C1 segment of cervical spinal cord (tissue), 14 donors: ENCODE measurements around the gene HGD.
"Not testable (repeated sequence)": the region's sequence is repeated elsewhere in the genome, so short reads cannot be mapped to it uniquely, and the experiment has no call there.

Experiments used
- DNase-seq, 14 donors: peaks; one replicate each; lab custom pipeline; 2025; lab: John Stamatoyannopoulos, UW

The HGD gene

GRCh38 chr3:120678984-120679383 is 3.1 kb downstream of the HGD start:
- peak in 1 of 14 donors; percentile 87 for DNase-seq

- peak in 12 of 14 donors; percentile 15 to 73 (median 50) for DNase-seq
These were observed 3.6 kb downstream of the HGD start for GRCh38 chr3:120678331-120678947.

GRCh38 chr3:120677193-120677592 is 4.8 kb downstream of the HGD start:
- not testable (repeated sequence) for DNase-seq

DNA sequence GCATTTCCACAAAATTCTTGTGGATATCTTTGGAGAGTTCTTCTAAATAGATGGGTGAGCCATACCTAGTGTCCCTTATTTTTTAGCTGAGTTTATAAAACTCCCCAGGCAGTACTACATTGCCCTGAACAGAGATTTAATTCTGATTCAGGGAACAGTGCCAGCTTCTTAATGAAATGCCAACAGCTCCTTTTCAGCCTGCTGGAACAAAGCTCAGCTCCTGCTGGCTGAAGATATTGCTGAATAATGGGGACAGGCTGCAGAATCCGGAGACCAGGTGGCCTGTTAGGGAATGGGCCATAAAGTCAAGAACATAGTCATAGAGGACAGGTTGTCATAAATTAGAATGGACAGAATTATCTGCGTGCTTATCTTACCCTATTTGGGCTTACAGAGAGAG is 8.9 kb downstream of the HGD start:
- DNase-seq = peak in 5 of 14 donors; percentile 8 to 99 (median 28)

DNA sequence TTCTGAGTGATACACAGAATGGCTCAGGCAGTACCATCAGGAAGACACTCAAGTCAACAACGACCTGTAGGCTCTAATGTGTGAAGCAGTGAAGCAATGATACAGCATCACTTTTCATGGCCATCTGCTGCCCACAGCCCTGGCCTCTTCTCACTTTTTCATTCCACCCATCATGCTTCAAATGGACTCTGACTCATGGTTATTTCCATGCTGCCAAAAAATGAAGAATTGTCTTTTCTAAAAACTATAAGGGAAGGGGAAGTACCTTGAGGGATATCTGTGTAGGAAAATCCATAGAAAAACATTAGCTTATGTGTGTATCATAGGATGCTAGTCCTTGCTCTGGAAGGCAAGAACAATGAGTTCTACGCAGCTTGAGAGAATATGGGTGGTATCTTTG is 11.5 kb downstream of the HGD start:
- DNase-seq = no peak

DNA sequence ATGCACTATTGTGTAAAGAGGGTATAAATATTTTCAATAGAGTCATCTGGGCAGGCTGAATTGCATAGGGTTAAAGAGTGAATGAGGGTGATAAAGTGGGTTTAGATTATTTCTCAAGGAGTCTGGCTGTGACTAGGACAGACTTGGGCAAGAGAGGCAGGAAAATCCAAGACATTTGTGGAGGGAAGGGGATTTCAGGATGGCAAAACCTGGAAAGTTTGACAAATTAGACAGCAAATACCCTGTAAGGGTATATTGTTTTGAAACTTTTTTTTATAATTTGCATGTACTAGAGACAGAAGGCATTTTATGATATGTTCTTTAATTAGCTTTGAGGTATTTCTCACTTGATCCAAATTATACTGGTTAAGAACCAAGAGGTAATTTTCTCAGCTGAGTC is 17.1 kb downstream of the HGD start:
- no peak for DNase-seq

- DNase-seq = no peak
These were observed 20.1 kb downstream of the HGD start for GRCh38 chr3:120661945-120662344.

DNA sequence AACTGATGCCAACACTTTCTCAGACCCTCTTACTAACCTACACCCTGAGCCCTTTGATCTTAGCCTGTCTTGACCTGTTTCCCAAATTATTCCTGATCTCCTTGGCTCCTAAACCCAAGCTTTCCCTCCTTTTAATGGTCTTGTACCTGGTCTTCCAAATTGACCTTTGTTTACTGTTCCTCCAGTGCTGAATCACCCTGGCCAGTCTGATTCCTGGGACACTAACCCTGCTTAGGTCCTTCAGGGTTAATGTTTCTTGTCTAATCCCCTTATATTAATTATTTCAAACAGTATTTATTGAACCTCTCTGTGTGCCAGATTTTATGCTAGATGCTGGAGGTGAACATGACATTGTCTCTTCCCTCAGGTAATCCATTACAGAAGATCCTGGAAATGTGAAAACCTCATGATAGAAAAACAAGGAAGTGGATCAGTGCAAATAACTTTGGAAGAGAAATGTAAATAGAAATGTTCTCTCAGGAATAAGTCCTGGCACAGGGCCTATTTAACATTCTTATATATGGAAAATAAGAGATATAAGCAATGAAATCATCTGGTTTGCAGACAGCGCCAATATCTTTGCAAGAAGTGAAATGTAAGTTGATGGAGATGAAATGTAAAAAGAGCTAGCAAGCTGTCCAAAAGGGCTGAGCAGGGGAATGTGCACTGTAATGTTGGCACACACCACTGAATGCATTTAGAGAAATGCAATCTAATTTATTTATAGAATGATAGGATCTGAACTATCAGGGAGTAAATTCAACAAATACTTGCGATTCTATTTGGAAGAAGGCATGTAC is 20.7 kb downstream of the HGD start:
- DNase-seq = no peak

- no peak for DNase-seq
These were observed 22.2 kb downstream of the HGD start for GRCh38 chr3:120659834-120660233.

- DNase-seq = no peak
These were observed 22.8 kb downstream of the HGD start for GRCh38 chr3:120659285-120659684.

DNA sequence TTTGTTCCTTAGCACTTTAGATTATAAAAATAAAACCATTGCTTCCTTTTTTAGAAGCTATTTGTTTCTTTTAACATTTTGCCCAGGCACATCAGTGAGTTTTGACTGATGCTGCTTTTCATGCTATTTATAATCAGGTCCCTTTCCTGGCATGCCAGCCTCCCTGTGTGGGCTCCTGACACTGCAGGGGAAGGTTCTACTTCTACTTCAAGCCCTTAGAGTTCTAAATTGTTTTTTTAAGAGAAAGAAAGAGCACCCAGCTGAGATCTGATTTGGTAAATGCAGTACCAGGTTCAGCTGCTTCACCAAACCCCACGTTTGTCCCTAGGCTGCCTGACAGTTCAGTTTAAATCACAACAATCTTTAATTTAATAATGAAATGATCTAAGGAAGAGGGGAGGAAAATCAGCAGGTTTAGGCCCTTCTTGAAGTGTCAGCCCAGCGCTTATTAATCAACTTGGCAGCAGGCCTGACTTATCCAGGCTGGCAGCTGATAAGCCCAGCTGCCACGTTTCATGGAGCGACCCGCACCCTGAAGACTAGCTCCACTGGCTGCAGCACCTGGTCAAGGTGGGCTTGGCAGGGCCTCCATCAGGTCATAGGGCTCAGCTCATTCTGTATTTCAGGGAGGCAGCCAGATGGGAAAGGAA is 29.0 kb downstream of the HGD start:
- peak in 1 of 14 donors; percentile 55 for DNase-seq

GRCh38 chr3:120652281-120652680 is 29.8 kb downstream of the HGD start:
- peak in 1 of 14 donors; percentile 77 for DNase-seq

DNA sequence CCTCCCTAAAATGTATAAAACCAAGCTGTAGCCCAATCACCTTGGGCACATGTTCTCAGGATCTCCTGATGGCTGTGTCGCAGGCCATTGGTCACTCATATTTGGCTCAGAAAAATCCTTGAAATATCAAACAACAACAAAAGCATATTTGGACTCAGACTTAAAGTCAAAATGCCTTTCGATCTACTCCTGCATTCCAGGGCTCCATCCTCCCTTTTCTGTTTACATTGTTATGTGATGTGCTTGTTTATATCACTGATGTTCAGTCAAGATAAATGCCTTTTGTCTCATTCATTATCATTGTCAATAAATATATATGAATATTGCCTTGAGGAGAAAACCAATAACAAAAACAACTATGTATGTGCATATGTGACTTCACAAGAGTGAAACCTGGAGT is 31.7 kb downstream of the HGD start:
- DNase-seq = no peak

- DNase-seq = no peak
These were observed 32.2 kb downstream of the HGD start for GRCh38 chr3:120649830-120650233.

- DNase-seq = no peak
These were observed 33.7 kb downstream of the HGD start for GRCh38 chr3:120648290-120648689.

- no peak for DNase-seq
These were observed 35.1 kb downstream of the HGD start for GRCh38 chr3:120646771-120647432.

GRCh38 chr3:120645083-120645845 is 36.8 kb downstream of the HGD start:
- peak in 2 of 14 donors; percentile 7 to 89 for DNase-seq

- no peak for DNase-seq
These were observed 39.6 kb downstream of the HGD start for GRCh38 chr3:120642368-120642948.

- peak in 2 of 14 donors; percentile 11 to 94 for DNase-seq
These were observed 40.3 kb downstream of the HGD start for GRCh38 chr3:120641696-120642246.

DNA sequence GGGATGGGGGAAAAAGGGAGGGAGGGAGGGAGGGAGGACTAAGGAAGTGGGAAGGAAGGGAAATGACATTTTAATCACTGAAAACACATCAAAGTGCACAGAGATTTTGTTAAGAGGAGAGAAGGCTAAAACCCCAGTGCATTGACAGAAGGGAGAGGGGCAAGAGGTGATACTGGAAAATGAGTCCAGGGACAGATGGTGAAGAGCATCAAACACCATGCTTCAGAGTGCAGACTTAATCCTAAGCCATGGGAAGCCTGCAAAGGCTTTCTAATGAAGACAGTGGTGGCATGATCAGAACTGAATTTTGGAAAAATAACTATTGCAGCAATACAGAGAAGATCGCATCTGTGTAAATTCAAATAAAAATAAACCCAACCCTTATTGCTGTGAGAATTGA is 41.8 kb downstream of the HGD start:
- peak in 1 of 14 donors; percentile 73 for DNase-seq

DNA sequence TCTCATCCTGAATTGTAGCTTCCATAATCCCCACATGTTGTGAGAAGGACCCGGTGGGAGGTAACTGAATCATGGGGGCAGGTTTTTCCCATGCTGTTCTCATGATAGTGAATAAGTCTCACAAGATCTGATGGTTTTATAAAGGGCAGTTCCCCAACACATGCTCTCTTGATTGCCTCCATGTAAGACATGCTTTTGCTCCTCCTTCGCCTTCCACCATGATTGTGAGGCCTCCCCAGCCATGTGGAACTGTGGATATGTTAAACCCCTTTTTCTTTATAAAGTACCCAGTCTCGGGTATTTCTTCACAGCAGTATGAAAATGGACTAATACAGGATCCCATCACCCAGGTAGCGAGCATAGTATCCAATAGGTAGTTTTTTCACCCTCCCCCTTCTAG is 43.2 kb downstream of the HGD start:
- DNase-seq = not testable (repeated sequence)
